Measurements from ENCODE around the gene GSN. TPM values are rescaled to one million over a fixed set of nuclear protein-coding genes. Genes with fewer than 3 reads are reported as not detected.

The GSN gene
- total and polyA plus RNA-seq, 9 of the 15 experiments (the other 6 are each of a cell fraction or from before 2014, with no cell fraction given) = 0.39 to 16.6 (median 8.2) TPM

DNA sequence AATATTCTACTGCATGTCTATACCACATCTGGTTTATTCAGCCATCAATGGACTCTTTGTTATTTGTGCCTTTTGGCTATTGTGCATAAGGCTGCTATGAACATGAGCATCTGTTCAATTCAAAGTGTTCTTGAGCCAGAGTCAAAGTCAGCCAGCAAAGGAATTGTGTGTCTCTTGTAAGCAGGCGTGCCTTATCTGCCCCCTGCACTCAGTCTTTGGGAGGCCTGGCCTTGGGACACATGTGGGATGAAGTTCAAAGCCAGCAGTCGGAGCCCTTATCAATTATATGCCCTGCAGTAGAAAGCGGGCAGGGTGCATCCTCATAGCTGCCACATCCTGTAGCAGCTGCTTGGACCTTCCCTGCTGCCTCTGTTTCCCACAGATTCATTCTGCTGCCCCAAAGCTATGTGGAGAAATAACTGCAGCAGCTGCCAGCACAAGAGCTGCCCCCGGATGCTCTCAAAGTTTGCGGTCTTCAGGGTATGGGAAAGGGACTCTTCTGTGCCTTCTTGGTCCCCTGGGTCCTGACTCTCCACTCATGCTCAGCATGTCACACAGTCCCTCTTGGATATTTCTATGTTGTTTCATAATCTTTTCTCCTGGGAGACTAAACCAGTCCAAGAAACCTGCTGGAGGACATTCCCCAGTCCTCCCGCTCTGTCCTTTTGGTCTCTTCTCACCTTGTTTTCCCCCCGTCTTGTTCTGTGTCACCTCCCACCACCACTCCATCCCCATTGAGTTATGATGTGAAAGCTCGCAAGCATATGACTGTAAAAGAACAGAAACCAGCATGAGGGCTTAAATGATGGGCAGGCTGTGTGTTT, 66.2 kb downstream of the GSN start (continued):
- TF ChIP-seq ZNF76 (CRISPR knock-in tag; IDR thresholded peaks at IDR 0.05; ENCODE audit: borderline replicate concordance) = no peak
- TF ChIP-seq, protein P1, sequence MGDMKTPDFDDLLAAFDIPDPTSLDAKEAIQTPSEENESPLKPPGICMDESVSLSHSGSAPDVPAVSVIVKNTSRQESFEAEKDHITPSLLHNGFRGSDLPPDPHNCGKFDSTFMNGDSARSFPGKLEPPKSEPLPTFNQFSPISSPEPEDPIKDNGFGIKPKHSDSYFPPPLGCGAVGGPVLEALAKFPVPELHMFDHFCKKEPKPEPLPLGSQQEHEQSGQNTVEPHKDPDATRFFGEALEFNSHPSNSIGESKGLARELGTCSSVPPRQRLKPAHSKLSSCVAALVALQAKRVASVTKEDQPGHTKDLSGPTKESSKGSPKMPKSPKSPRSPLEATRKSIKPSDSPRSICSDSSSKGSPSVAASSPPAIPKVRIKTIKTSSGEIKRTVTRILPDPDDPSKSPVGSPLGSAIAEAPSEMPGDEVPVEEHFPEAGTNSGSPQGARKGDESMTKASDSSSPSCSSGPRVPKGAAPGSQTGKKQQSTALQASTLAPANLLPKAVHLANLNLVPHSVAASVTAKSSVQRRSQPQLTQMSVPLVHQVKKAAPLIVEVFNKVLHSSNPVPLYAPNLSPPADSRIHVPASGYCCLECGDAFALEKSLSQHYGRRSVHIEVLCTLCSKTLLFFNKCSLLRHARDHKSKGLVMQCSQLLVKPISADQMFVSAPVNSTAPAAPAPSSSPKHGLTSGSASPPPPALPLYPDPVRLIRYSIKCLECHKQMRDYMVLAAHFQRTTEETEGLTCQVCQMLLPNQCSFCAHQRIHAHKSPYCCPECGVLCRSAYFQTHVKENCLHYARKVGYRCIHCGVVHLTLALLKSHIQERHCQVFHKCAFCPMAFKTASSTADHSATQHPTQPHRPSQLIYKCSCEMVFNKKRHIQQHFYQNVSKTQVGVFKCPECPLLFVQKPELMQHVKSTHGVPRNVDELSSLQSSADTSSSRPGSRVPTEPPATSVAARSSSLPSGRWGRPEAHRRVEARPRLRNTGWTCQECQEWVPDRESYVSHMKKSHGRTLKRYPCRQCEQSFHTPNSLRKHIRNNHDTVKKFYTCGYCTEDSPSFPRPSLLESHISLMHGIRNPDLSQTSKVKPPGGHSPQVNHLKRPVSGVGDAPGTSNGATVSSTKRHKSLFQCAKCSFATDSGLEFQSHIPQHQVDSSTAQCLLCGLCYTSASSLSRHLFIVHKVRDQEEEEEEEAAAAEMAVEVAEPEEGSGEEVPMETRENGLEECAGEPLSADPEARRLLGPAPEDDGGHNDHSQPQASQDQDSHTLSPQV (IDR thresholded peaks at IDR 0.05) = 0 out of 2 replicates have a peak, but pooled peaks have one; percentile 19
- TF ChIP-seq CTBP1 (IDR thresholded peaks at IDR 0.05; ENCODE audit: borderline replicate concordance) = no peak
- TF ChIP-seq, protein P2, sequence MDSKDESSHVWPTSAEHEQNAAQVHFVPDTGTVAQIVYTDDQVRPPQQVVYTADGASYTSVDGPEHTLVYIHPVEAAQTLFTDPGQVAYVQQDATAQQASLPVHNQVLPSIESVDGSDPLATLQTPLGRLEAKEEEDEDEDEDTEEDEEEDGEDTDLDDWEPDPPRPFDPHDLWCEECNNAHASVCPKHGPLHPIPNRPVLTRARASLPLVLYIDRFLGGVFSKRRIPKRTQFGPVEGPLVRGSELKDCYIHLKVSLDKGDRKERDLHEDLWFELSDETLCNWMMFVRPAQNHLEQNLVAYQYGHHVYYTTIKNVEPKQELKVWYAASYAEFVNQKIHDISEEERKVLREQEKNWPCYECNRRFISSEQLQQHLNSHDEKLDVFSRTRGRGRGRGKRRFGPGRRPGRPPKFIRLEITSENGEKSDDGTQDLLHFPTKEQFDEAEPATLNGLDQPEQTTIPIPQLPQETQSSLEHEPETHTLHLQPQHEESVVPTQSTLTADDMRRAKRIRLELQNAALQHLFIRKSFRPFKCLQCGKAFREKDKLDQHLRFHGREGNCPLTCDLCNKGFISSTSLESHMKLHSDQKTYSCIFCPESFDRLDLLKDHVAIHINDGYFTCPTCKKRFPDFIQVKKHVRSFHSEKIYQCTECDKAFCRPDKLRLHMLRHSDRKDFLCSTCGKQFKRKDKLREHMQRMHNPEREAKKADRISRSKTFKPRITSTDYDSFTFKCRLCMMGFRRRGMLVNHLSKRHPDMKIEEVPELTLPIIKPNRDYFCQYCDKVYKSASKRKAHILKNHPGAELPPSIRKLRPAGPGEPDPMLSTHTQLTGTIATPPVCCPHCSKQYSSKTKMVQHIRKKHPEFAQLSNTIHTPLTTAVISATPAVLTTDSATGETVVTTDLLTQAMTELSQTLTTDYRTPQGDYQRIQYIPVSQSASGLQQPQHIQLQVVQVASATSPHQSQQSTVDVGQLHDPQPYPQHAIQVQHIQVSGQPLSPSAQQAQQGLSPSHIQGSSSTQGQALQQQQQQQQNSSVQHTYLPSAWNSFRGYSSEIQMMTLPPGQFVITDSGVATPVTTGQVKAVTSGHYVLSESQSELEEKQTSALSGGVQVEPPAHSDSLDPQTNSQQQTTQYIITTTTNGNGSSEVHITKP (IDR thresholded peaks at IDR 0.05; ENCODE audit: partially characterized antibody) = no peak
- TF ChIP-seq, protein P3, sequence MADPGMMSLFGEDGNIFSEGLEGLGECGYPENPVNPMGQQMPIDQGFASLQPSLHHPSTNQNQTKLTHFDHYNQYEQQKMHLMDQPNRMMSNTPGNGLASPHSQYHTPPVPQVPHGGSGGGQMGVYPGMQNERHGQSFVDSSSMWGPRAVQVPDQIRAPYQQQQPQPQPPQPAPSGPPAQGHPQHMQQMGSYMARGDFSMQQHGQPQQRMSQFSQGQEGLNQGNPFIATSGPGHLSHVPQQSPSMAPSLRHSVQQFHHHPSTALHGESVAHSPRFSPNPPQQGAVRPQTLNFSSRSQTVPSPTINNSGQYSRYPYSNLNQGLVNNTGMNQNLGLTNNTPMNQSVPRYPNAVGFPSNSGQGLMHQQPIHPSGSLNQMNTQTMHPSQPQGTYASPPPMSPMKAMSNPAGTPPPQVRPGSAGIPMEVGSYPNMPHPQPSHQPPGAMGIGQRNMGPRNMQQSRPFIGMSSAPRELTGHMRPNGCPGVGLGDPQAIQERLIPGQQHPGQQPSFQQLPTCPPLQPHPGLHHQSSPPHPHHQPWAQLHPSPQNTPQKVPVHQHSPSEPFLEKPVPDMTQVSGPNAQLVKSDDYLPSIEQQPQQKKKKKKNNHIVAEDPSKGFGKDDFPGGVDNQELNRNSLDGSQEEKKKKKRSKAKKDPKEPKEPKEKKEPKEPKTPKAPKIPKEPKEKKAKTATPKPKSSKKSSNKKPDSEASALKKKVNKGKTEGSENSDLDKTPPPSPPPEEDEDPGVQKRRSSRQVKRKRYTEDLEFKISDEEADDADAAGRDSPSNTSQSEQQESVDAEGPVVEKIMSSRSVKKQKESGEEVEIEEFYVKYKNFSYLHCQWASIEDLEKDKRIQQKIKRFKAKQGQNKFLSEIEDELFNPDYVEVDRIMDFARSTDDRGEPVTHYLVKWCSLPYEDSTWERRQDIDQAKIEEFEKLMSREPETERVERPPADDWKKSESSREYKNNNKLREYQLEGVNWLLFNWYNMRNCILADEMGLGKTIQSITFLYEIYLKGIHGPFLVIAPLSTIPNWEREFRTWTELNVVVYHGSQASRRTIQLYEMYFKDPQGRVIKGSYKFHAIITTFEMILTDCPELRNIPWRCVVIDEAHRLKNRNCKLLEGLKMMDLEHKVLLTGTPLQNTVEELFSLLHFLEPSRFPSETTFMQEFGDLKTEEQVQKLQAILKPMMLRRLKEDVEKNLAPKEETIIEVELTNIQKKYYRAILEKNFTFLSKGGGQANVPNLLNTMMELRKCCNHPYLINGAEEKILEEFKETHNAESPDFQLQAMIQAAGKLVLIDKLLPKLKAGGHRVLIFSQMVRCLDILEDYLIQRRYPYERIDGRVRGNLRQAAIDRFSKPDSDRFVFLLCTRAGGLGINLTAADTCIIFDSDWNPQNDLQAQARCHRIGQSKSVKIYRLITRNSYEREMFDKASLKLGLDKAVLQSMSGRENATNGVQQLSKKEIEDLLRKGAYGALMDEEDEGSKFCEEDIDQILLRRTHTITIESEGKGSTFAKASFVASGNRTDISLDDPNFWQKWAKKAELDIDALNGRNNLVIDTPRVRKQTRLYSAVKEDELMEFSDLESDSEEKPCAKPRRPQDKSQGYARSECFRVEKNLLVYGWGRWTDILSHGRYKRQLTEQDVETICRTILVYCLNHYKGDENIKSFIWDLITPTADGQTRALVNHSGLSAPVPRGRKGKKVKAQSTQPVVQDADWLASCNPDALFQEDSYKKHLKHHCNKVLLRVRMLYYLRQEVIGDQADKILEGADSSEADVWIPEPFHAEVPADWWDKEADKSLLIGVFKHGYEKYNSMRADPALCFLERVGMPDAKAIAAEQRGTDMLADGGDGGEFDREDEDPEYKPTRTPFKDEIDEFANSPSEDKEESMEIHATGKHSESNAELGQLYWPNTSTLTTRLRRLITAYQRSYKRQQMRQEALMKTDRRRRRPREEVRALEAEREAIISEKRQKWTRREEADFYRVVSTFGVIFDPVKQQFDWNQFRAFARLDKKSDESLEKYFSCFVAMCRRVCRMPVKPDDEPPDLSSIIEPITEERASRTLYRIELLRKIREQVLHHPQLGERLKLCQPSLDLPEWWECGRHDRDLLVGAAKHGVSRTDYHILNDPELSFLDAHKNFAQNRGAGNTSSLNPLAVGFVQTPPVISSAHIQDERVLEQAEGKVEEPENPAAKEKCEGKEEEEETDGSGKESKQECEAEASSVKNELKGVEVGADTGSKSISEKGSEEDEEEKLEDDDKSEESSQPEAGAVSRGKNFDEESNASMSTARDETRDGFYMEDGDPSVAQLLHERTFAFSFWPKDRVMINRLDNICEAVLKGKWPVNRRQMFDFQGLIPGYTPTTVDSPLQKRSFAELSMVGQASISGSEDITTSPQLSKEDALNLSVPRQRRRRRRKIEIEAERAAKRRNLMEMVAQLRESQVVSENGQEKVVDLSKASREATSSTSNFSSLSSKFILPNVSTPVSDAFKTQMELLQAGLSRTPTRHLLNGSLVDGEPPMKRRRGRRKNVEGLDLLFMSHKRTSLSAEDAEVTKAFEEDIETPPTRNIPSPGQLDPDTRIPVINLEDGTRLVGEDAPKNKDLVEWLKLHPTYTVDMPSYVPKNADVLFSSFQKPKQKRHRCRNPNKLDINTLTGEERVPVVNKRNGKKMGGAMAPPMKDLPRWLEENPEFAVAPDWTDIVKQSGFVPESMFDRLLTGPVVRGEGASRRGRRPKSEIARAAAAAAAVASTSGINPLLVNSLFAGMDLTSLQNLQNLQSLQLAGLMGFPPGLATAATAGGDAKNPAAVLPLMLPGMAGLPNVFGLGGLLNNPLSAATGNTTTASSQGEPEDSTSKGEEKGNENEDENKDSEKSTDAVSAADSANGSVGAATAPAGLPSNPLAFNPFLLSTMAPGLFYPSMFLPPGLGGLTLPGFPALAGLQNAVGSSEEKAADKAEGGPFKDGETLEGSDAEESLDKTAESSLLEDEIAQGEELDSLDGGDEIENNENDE (IDR thresholded peaks at IDR 0.05; ENCODE audit: low read depth, low read length) = no peak
- no peak for TF ChIP-seq NFATC3 (IDR thresholded peaks at IDR 0.05)
- no peak for TF ChIP-seq TEAD2 (tag; IDR thresholded peaks at IDR 0.05)

Measured in K562 (cell line).